ENCODE data around the gene COPZ2. TPM values are rescaled to one million over a fixed set of nuclear protein-coding genes. Genes with fewer than 3 reads are reported as not detected.

COPZ2 gene
- total and polyA plus RNA-seq, 9 of the 15 experiments (the other 6 are each of a cell fraction or from before 2014, with no cell fraction given) = 0.22 to 0.49 TPM; not detected in 7

GRCh38 chr17:48047741-48048383 is 10.3 kb upstream of the COPZ2 start, which contains the start of gene NFE2L1 (continued):
- 0 out of 2 replicates have a peak, but pooled peaks have one; percentile 78 for TF ChIP-seq THRB (CRISPR knock-in tag; conservative IDR thresholded peaks at IDR 0.05)
- TF ChIP-seq, protein P1, sequence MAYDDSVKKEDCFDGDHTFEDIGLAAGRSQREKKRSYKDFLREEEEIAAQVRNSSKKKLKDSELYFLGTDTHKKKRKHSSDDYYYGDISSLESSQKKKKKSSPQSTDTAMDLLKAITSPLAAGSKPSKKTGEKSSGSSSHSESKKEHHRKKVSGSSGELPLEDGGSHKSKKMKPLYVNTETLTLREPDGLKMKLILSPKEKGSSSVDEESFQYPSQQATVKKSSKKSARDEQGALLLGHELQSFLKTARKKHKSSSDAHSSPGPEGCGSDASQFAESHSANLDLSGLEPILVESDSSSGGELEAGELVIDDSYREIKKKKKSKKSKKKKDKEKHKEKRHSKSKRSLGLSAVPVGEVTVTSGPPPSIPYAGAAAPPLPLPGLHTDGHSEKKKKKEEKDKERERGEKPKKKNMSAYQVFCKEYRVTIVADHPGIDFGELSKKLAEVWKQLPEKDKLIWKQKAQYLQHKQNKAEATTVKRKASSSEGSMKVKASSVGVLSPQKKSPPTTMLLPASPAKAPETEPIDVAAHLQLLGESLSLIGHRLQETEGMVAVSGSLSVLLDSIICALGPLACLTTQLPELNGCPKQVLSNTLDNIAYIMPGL (CRISPR knock-in tag; IDR thresholded peaks at IDR 0.05) = no peak; the same call in 1 of the 2 replicates
- peak in 1 of 2 experiments; percentile 43; a peak in 1 of 4 replicates for TF ChIP-seq NONO (IDR thresholded peaks at IDR 0.05; ENCODE audit: low read depth in 2 of 2, low read length in 1 of 2)
- TF ChIP-seq, protein P2, sequence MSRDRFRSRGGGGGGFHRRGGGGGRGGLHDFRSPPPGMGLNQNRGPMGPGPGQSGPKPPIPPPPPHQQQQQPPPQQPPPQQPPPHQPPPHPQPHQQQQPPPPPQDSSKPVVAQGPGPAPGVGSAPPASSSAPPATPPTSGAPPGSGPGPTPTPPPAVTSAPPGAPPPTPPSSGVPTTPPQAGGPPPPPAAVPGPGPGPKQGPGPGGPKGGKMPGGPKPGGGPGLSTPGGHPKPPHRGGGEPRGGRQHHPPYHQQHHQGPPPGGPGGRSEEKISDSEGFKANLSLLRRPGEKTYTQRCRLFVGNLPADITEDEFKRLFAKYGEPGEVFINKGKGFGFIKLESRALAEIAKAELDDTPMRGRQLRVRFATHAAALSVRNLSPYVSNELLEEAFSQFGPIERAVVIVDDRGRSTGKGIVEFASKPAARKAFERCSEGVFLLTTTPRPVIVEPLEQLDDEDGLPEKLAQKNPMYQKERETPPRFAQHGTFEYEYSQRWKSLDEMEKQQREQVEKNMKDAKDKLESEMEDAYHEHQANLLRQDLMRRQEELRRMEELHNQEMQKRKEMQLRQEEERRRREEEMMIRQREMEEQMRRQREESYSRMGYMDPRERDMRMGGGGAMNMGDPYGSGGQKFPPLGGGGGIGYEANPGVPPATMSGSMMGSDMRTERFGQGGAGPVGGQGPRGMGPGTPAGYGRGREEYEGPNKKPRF (IDR thresholded peaks at IDR 0.05; ENCODE audit: low read depth, low read length) = no peak
- TF ChIP-seq ZBTB17 (CRISPR knock-in tag; IDR thresholded peaks at IDR 0.05) = peak; percentile 73
- peak; percentile 98 for TF ChIP-seq POLR2G (IDR thresholded peaks at IDR 0.05; ENCODE audit: low read depth, low read length)
- TF ChIP-seq JUNB (CRISPR knock-in tag; conservative IDR thresholded peaks at IDR 0.05) = 0 out of 2 replicates have a peak, but pooled peaks have one; percentile 49
- TF ChIP-seq GTF2F1 (IDR thresholded peaks at IDR 0.05; ENCODE audit: low read depth, low read length) = no peak
- no peak for TF ChIP-seq ZNF217 (CRISPR knock-in tag; IDR thresholded peaks at IDR 0.05)
- TF ChIP-seq SMAD4 (CRISPR knock-in tag; conservative IDR thresholded peaks at IDR 0.05) = peak; percentile 87
- peak; percentile 71 for TF ChIP-seq TAF9B (IDR thresholded peaks at IDR 0.05; ENCODE audit: partially characterized antibody)
- TF ChIP-seq DMBX1 (CRISPR knock-in tag; IDR thresholded peaks at IDR 0.05; ENCODE audit: borderline replicate concordance) = peak; percentile 87
- TF ChIP-seq HDAC2 (IDR thresholded peaks at IDR 0.05) = peak; percentile 83
- TF ChIP-seq, protein P3, sequence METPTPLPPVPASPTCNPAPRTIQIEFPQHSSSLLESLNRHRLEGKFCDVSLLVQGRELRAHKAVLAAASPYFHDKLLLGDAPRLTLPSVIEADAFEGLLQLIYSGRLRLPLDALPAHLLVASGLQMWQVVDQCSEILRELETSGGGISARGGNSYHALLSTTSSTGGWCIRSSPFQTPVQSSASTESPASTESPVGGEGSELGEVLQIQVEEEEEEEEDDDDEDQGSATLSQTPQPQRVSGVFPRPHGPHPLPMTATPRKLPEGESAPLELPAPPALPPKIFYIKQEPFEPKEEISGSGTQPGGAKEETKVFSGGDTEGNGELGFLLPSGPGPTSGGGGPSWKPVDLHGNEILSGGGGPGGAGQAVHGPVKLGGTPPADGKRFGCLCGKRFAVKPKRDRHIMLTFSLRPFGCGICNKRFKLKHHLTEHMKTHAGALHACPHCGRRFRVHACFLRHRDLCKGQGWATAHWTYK (CRISPR knock-in tag; IDR thresholded peaks at IDR 0.05) = peak; percentile 89
- peak; percentile 43; the same call in 1 of the 2 replicates for TF ChIP-seq ZNF197 (CRISPR knock-in tag; IDR thresholded peaks at IDR 0.05; ENCODE audit: low read depth)
- TF ChIP-seq KLF16 (IDR thresholded peaks at IDR 0.05) = no peak

All from K562 (cell line).